NCI-H146 treated with DMSO at 0.1 percent for 48 hours (cell line): Measurements from ENCODE around the gene ACSS1.

Experiments
- DNase-seq: peaks from one replicate; lab custom pipeline; 2025; ENCODE audit not compliant: unreplicated experiment; lab: John Stamatoyannopoulos, UW

The ACSS1 gene

GRCh38 chr20:25079171-25079570, 21.2 kb upstream of the ACSS1 start:
- DNase-seq, result no peak

- DNase-seq, result no peak
These were observed 20.7 kb upstream of the ACSS1 start for GRCh38 chr20:25078662-25079061.

GRCh38 chr20:25077610-25078169, 19.8 kb upstream of the ACSS1 start:
- DNase-seq, result no peak

- peak; percentile 21 for DNase-seq
These were observed 19.0 kb upstream of the ACSS1 start for GRCh38 chr20:25076731-25077609.

GRCh38 chr20:25076201-25076600, 18.3 kb upstream of the ACSS1 start:
- no peak for DNase-seq

- no peak for DNase-seq
These were observed 15.6 kb upstream of the ACSS1 start for GRCh38 chr20:25073544-25073943.

- no peak for DNase-seq
These were observed 14.4 kb upstream of the ACSS1 start for GRCh38 chr20:25072226-25072811.

GRCh38 chr20:25071734-25072133, 13.8 kb upstream of the ACSS1 start:
- DNase-seq, result no peak

- no peak for DNase-seq
These were observed 13.0 kb upstream of the ACSS1 start for GRCh38 chr20:25070821-25071473.

- no peak for DNase-seq
These were observed 9.4 kb upstream of the ACSS1 start for GRCh38 chr20:25067102-25067987.

GRCh38 chr20:25066386-25066785, 8.4 kb upstream of the ACSS1 start:
- no peak for DNase-seq

- DNase-seq, result peak; percentile 34
These were observed 7.8 kb upstream of the ACSS1 start for GRCh38 chr20:25065625-25066338.

GRCh38 chr20:25065072-25065624, 7.2 kb upstream of the ACSS1 start:
- DNase-seq, result no peak

GRCh38 chr20:25064561-25065071, 6.7 kb upstream of the ACSS1 start:
- DNase-seq, result no peak

- DNase-seq, result no peak
These were observed 6.0 kb upstream of the ACSS1 start for GRCh38 chr20:25063981-25064380.

GRCh38 chr20:25063546-25063945, 5.6 kb upstream of the ACSS1 start:
- DNase-seq, result no peak

GRCh38 chr20:25062841-25063240, 4.9 kb upstream of the ACSS1 start:
- no peak for DNase-seq

GRCh38 chr20:25061821-25062530, 4.0 kb upstream of the ACSS1 start:
- no peak for DNase-seq
